Measurements from ENCODE around the gene LRP1. TPM values are rescaled to one million over a fixed set of nuclear protein-coding genes. Genes with fewer than 3 reads are reported as not detected.

The LRP1 gene
- total and polyA plus RNA-seq, 2 of the 13 experiments (the other 11 are each of a cell fraction or from before 2014, with no cell fraction given) = 14.7 to 30.8 TPM

GRCh38 chr12:57110104-57111030 is 17.9 kb upstream of the LRP1 start (continued):
- TF ChIP-seq, protein P1, sequence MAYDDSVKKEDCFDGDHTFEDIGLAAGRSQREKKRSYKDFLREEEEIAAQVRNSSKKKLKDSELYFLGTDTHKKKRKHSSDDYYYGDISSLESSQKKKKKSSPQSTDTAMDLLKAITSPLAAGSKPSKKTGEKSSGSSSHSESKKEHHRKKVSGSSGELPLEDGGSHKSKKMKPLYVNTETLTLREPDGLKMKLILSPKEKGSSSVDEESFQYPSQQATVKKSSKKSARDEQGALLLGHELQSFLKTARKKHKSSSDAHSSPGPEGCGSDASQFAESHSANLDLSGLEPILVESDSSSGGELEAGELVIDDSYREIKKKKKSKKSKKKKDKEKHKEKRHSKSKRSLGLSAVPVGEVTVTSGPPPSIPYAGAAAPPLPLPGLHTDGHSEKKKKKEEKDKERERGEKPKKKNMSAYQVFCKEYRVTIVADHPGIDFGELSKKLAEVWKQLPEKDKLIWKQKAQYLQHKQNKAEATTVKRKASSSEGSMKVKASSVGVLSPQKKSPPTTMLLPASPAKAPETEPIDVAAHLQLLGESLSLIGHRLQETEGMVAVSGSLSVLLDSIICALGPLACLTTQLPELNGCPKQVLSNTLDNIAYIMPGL (CRISPR knock-in tag; IDR thresholded peaks at IDR 0.05; ENCODE audit: borderline replicate concordance in 1 of 2, low read depth in 1 of 2) = 0 out of 4 replicates have a peak, but pooled peaks of 1 of the 2 experiments have one; percentile 26
- TF ChIP-seq SPEN (CRISPR knock-in tag; IDR thresholded peaks at IDR 0.05; ENCODE audit: low read depth) (peak; percentile 1; the same call in 1 of the 2 replicates), PHF8 (CRISPR knock-in tag; IDR thresholded peaks at IDR 0.05) (peak; percentile 23; the same call in 1 of the 2 replicates), ZNF552 (CRISPR knock-in tag; IDR thresholded peaks at IDR 0.05; ENCODE audit: borderline replicate concordance) (no peak), CC2D1A (CRISPR knock-in tag; IDR thresholded peaks at IDR 0.05) (0 out of 2 replicates have a peak, but pooled peaks have one; percentile 18), HBP1 (CRISPR knock-in tag; IDR thresholded peaks at IDR 0.05; ENCODE audit: low read depth) (no peak), FOXC1 (CRISPR knock-in tag; IDR thresholded peaks at IDR 0.05; ENCODE audit: borderline replicate concordance) (0 out of 2 replicates have a peak, but pooled peaks have one; percentile 52), THAP11 (CRISPR knock-in tag; IDR thresholded peaks at IDR 0.05) (0 out of 2 replicates have a peak, but pooled peaks have one; percentile 17), ARID4A (CRISPR knock-in tag; IDR thresholded peaks at IDR 0.05; ENCODE audit: borderline replicate concordance) (peak; percentile 65), KLF16 (CRISPR knock-in tag; IDR thresholded peaks at IDR 0.05) (peak in 1 of 2 experiments; percentile 33; a peak in 1 of 4 replicates), MNT (IDR thresholded peaks at IDR 0.05) (no peak)
- TF ChIP-seq, protein P2, sequence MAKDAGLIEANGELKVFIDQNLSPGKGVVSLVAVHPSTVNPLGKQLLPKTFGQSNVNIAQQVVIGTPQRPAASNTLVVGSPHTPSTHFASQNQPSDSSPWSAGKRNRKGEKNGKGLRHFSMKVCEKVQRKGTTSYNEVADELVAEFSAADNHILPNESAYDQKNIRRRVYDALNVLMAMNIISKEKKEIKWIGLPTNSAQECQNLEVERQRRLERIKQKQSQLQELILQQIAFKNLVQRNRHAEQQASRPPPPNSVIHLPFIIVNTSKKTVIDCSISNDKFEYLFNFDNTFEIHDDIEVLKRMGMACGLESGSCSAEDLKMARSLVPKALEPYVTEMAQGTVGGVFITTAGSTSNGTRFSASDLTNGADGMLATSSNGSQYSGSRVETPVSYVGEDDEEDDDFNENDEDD (CRISPR knock-in tag; IDR thresholded peaks at IDR 0.05; ENCODE audit: borderline replicate concordance) = 0 out of 2 replicates have a peak, but pooled peaks have one; percentile 25
- TF ChIP-seq, protein P3, sequence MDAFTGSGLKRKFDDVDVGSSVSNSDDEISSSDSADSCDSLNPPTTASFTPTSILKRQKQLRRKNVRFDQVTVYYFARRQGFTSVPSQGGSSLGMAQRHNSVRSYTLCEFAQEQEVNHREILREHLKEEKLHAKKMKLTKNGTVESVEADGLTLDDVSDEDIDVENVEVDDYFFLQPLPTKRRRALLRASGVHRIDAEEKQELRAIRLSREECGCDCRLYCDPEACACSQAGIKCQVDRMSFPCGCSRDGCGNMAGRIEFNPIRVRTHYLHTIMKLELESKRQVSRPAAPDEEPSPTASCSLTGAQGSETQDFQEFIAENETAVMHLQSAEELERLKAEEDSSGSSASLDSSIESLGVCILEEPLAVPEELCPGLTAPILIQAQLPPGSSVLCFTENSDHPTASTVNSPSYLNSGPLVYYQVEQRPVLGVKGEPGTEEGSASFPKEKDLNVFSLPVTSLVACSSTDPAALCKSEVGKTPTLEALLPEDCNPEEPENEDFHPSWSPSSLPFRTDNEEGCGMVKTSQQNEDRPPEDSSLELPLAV (CRISPR knock-in tag; conservative IDR thresholded peaks at IDR 0.05; ENCODE audit: low read depth) = no peak

Measured in HepG2 (cell line).